ENCODE data around the gene AP1M1.

DNA sequence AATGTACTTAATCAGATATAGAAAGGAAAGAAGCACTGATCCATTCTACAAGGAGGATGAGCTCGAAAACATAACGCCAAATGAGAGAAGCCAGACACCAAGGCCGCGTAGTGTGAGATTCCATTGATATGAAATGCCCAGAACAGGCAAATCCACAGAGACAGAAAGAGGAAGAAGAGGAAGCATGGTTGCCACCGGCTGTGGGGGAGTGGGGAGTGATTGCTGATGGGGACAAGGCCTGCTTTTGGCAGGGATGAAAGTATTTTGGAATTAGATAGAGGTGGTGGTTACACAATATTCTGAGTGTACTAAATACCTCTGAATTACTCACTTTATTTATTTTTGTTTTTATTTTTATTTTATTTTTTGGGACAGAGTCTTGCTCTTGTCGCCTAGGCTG, 76.7 kb downstream of the AP1M1 start:
- TF ChIP-seq, protein P1, sequence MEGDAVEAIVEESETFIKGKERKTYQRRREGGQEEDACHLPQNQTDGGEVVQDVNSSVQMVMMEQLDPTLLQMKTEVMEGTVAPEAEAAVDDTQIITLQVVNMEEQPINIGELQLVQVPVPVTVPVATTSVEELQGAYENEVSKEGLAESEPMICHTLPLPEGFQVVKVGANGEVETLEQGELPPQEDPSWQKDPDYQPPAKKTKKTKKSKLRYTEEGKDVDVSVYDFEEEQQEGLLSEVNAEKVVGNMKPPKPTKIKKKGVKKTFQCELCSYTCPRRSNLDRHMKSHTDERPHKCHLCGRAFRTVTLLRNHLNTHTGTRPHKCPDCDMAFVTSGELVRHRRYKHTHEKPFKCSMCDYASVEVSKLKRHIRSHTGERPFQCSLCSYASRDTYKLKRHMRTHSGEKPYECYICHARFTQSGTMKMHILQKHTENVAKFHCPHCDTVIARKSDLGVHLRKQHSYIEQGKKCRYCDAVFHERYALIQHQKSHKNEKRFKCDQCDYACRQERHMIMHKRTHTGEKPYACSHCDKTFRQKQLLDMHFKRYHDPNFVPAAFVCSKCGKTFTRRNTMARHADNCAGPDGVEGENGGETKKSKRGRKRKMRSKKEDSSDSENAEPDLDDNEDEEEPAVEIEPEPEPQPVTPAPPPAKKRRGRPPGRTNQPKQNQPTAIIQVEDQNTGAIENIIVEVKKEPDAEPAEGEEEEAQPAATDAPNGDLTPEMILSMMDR (IDR thresholded peaks at IDR 0.05) = no peak
- TF ChIP-seq POLR2A (IDR thresholded peaks at IDR 0.05) = no peak

Data from heart left ventricle (tissue), 13 donors.